Smooth muscle cell (in vitro differentiated cells): ENCODE measurements around the gene OPCML. TPM values are rescaled to one million over a fixed set of nuclear protein-coding genes. Genes with fewer than 3 reads are reported as not detected.

Experiments
- DNase-seq: peaks from one replicate; lab custom pipeline; 2025; ENCODE audit not compliant: unreplicated experiment; lab: John Stamatoyannopoulos, UW
- H2AFZ ChIP-seq: fragments of 200-600 bp; sonication (generic); 2 replicates; pipeline ENCODE4 v1.6.0; 2016; ENCODE audit warnings: antibody characterized with exemption, low read depth, mild to moderate bottlenecking
- H3F3A ChIP-seq: fragments of 200-600 bp; sonication (generic); 2 replicates; pipeline ENCODE4 v1.6.0; 2017; ENCODE audit warnings: antibody characterized with exemption, low read depth
- H3K27ac ChIP-seq: fragments of 200-600 bp; sonication (generic); 2 replicates; pipeline ENCODE4 v1.5.1; 2016; ENCODE audit warnings: low read depth, mild to moderate bottlenecking
- H3K27me3 ChIP-seq: fragments of 200-600 bp; sonication (generic); 2 replicates; pipeline ENCODE4 v1.6.1; 2016; ENCODE audit warnings: low read depth, mild to moderate bottlenecking
- H3K36me3 ChIP-seq: fragments of 200-600 bp; sonication (generic); 2 replicates; pipeline ENCODE4 v1.5.1; 2016; ENCODE audit warnings: low read depth
- H3K4me1 ChIP-seq: fragments of 200-600 bp; sonication (generic); 2 replicates; pipeline ENCODE4 v1.5.1; 2016; ENCODE audit warnings: low read depth
- H3K4me2 ChIP-seq: fragments of 200-600 bp; sonication (generic); 2 replicates; pipeline ENCODE4 v1.6.0; 2016; ENCODE audit warnings: mild to moderate bottlenecking
- H3K4me3 ChIP-seq: fragments of 200-600 bp; sonication (generic); 2 replicates; pipeline ENCODE4 v1.5.1; 2016; ENCODE audit warnings: mild to moderate bottlenecking
- H3K79me2 ChIP-seq: fragments of 200-600 bp; sonication (generic); 2 replicates; pipeline ENCODE4 v1.6.0; 2016; ENCODE audit warnings: low read depth, mild to moderate bottlenecking
- H3K9ac ChIP-seq: fragments of 200-600 bp; sonication (generic); 2 replicates; pipeline ENCODE4 v1.6.0; 2016; ENCODE audit warnings: low read depth
- H3K9me3 ChIP-seq: fragments of 200-600 bp; sonication (generic); replicated peaks from 2 replicates; pipeline ENCODE4 v1.5.1; 2016; ENCODE audit warnings: low read depth
- H4K20me1 ChIP-seq: fragments of 200-600 bp; sonication (generic); 2 replicates; pipeline ENCODE4 v1.6.0; 2016; ENCODE audit warnings: low read depth
- CTCF ChIP-seq: fragments of 200-600 bp; sonication (generic); IDR thresholded peaks from 2 replicates; pipeline ENCODE4 v1.5.1; 2017; ENCODE audit warnings: borderline replicate concordance, mild to moderate bottlenecking, antibody characterized with exemption; ENCODE audit not compliant: insufficient read depth, poor library complexity, severe bottlenecking
- WGBS: methylation state at CpG from one replicate; pipeline ENCODE4 v1.1.7; 2016; ENCODE audit warnings: low lambda C conversion rate; 5-methylcytosine and 5-hydroxymethylcytosine counted together
- polyA plus RNA-seq: library from polyadenylated mRNA; unstranded; fragments of >200 nt; fragmentation: Nextera tagmentation; extraction: Ambion mirVana; gene quantifications from 2 replicates; pipeline ENCODE4 v1.2.1, GENCODE V29; 2016
- total RNA-seq: library from RNA; depleted of rRNA; stranded (reverse); fragments of >200 nt; gene quantifications from 2 replicates; pipeline ENCODE4 v1.2.3, GENCODE V29; 2014

Gene OPCML
- total and polyA plus RNA-seq, 2 experiments from 2014 or later = 0.42 to 0.58 TPM

- no peak overlapping the region for H3K9ac ChIP-seq
- DNase-seq = no peak
- H3K4me1 ChIP-seq = no peaks in the 10 kb centered on the region
Measured at GRCh38 chr11:133078591-133079404, 453.5 kb downstream of the OPCML start.

GRCh38 chr11:133078012-133078411 lies 454.3 kb downstream of the OPCML start:
- no peaks in the 10 kb centered on the region for H3K9me3 ChIP-seq
- no peak for DNase-seq
- H2AFZ ChIP-seq = no peak overlapping the region
- no peak overlapping the region for H3K9ac ChIP-seq
- no peak overlapping the region for H3K4me2 ChIP-seq
- 89% methylated on average over 16 of the region's 16 CpGs for WGBS
- H3K4me1 ChIP-seq = no peaks in the 10 kb centered on the region
- H3K27ac ChIP-seq = no peak overlapping the region
- H3K36me3 ChIP-seq = no peaks in the 10 kb centered on the region
- no peaks in the 10 kb centered on the region for H4K20me1 ChIP-seq
- H3F3A ChIP-seq = no peaks in the 10 kb centered on the region
- H3K79me2 ChIP-seq = no peaks in the 10 kb centered on the region
- TF ChIP-seq CTCF = no peak
- H3K27me3 ChIP-seq = peaks cover 88% of the 10 kb centered on the region
- no peak overlapping the region for H3K4me3 ChIP-seq

More at GRCh38 chr11:133078591-133079404, 453.5 kb downstream of the OPCML start:
- Histone ChIP-seq H4K20me1 (no peaks in the 10 kb centered on the region), H3K27ac (no peak overlapping the region), H3F3A (no peaks in the 10 kb centered on the region), H2AFZ (no peak overlapping the region), H3K36me3 (no peaks in the 10 kb centered on the region), H3K4me3 (no peak overlapping the region), H3K9me3 (no peaks in the 10 kb centered on the region), H3K79me2 (no peaks in the 10 kb centered on the region), H3K27me3 (peaks cover 88% of the 10 kb centered on the region), H3K4me2 (no peak overlapping the region)
- TF ChIP-seq CTCF = peak; percentile 79
- WGBS = 33% methylated on average over 24 of the region's 24 CpGs

GRCh38 chr11:133075351-133075750 lies 456.9 kb downstream of the OPCML start:
- no peak overlapping the region for H3K9ac ChIP-seq
- H3K27me3 ChIP-seq = peaks cover 89% of the 10 kb centered on the region
- H3K4me2 ChIP-seq = no peak overlapping the region
- no peaks in the 10 kb centered on the region for H3F3A ChIP-seq
- TF ChIP-seq CTCF = no peak
- no peaks in the 10 kb centered on the region for H3K4me1 ChIP-seq
- H3K27ac ChIP-seq = no peak overlapping the region
- H3K79me2 ChIP-seq = no peaks in the 10 kb centered on the region
- DNase-seq = no peak
- no peaks in the 10 kb centered on the region for H3K9me3 ChIP-seq
- no peaks in the 10 kb centered on the region for H4K20me1 ChIP-seq
- WGBS = 90% methylated on average over 8 of the region's 8 CpGs
- no peak overlapping the region for H3K4me3 ChIP-seq
- H2AFZ ChIP-seq = no peak overlapping the region
- no peaks in the 10 kb centered on the region for H3K36me3 ChIP-seq
